Measurements from ENCODE around the gene TMTC1.

The TMTC1 gene

DNA sequence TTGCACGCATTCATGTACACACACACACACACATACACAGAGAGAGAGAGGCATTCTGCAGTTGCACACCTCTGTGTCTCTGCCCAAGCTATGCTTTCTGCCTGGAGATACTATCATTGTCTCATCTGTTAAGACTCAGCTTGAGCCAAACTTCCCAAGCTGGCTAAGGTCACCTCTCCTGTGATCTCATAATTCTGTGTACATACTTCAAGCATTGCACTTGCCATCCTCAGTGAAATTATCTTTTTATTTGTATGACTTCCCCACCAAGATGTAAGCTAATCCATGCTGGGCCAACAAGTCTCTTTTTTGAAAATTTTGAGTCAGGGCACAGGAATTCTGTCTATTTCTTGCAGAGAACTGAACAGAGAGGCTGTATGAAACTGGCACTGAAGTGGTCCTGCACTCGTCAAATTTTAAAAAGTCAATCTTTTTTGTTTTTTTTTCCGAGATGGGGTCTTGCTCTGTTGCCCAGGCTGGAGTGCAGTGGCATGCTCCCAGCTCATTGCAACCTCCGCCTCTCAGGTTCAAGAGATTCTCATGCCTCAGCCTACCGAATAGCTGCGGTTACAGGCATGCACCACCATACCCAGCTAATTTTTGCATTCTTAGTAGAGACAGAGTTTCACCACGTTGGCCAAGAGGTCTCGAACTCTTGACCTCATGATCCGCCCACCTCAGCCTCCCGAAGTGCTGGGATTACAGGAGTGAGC lies 44.3 kb downstream of the TMTC1 start:
- DNase-seq (ENCODE audit: low spot score) = no peak

GRCh38 chr12:29738365-29738764 lies 45.4 kb downstream of the TMTC1 start:
- DNase-seq (ENCODE audit: low spot score) = no peak

GRCh38 chr12:29737644-29738043 lies 46.1 kb downstream of the TMTC1 start:
- no peak for DNase-seq (ENCODE audit: low spot score)

GRCh38 chr12:29735604-29736003 lies 48.1 kb downstream of the TMTC1 start:
- no peak for DNase-seq (ENCODE audit: low spot score)

GRCh38 chr12:29734734-29735133 lies 49.0 kb downstream of the TMTC1 start:
- no peak for DNase-seq (ENCODE audit: low spot score)

- DNase-seq (ENCODE audit: low spot score) = no peak
Measured at GRCh38 chr12:29734305-29734704, 49.4 kb downstream of the TMTC1 start.

DNA sequence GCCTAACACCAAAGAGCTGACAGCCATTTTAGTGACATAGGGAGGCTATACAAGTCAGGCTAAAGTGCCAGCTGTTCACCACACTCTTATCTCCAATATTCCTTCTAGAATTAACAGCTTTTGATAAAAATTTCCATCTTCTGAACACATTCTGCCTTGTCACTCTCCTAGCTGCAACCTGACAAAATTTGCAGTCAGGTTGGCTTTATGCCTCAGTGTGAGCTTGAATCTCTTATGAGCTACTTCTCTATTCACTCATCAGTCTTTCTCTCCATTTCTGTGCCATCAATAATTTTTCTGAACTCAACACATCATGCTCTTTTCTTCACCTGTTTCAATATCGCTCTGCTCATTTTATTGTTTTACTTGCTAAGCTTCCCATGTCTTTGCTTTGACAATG lies 50.2 kb downstream of the TMTC1 start:
- no peak for DNase-seq (ENCODE audit: low spot score)

DNA sequence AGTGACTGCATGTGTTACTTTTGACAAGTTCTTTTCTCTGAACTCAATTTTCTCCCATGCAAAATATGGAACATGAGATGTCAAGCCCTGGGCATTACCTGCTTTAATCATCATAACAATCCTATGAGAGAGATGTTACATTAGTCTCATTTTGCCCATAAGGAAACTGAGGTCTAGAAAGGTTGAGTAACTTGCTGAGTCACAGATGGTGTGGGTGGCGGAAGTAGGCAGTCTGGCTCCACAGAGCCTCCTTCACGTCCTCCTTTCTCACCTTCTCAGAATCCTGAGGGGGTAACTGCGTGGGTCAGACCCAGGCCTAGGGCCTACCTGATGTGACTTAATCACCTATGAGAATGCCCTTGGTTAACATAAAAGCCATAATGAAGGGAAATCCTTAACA lies 50.7 kb downstream of the TMTC1 start:
- DNase-seq (ENCODE audit: low spot score) = no peak

DNA sequence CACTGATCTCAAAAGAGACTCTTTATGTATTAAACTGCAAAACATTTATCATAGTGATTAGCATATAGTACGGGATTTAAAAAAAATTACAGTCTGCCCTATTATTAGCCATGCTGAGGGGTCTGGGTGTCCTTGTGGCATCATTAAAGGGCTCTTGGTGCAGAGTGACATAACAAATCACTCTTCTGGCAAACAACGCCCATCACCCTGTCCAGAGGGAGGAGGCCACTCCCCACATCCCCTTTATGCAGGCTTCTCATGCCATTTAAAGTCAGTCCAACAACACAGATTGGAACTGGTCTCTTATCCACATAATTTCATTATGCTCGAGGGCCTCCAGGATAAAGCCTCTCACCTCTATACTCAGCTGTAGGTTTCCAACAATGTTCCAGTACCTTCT lies 51.1 kb downstream of the TMTC1 start:
- DNase-seq (ENCODE audit: low spot score) = no peak

GRCh38 chr12:29732191-29732590 lies 51.6 kb downstream of the TMTC1 start:
- DNase-seq (ENCODE audit: low spot score) = no peak

GRCh38 chr12:29731591-29731990 lies 52.2 kb downstream of the TMTC1 start:
- DNase-seq (ENCODE audit: low spot score) = no peak

GRCh38 chr12:29730481-29730880 lies 53.3 kb downstream of the TMTC1 start:
- DNase-seq (ENCODE audit: low spot score) = no peak

GRCh38 chr12:29728030-29728429 lies 55.7 kb downstream of the TMTC1 start:
- no peak for DNase-seq (ENCODE audit: low spot score)

DNA sequence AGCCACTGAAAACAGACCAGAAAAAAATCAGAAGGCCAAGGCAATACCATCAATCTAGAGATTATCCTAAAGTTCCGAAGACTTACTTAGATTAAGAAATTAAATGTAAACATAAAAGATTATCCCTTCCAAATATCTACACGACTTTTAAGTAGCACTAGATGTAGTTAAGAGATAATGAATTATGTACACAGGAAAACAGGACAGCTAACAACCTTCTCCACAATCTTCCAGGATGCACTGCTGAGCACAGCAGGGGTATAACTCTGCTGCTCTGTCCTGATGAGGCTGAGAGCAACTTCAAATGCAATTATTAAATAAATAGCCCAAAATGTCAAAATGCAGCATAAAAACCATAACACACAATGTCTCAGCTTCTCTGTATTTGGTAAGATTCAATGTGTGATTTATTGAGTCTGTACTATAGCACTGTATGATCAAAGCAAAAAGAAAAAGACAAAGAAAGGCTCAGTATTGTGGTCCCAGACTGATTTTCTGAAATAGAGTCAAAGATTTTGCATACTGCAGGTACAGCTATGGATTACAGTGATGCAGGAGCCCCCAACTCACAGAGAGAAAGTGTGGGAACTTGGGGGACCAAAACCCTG lies 56.9 kb downstream of the TMTC1 start:
- no peak for DNase-seq (ENCODE audit: low spot score)

DNA sequence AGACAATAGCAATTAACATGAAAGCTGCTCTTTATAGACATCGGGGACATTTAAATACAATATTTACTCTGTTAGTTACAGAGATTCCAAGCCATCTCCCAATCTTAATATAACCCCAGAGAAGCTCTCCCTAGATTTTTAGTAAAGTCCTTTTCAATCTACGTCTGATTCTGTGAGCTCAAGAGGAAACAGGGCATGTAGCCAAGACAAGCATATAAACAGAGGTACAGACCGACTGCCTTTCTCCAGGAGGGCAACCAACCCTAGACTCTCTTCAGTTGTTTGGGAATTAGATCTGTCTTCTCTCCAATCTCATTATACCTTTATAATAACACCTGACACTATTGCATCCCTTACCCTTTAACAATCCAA lies 57.4 kb downstream of the TMTC1 start:
- DNase-seq (ENCODE audit: low spot score) = no peak

- DNase-seq (ENCODE audit: low spot score) = no peak
Measured at GRCh38 chr12:29725587-29726320, 58.0 kb downstream of the TMTC1 start.

DNA sequence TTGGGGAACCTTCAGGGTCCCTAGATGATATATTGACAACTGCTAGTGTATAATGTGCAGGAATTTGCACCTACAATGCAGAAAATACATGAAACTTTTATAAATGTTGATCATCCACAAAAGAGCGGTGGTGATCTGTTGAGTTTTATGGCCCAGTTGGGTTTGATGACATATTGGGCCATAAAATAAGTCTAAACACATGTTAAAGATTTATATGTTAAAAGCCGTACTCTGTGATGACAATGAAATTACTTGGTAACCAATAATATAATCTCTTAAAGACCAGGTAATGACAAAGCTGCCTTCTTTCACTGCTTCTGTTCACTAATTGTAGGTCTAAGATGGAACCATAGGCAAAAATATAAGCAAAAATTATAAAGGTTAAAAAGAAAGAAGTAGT lies 61.6 kb downstream of the TMTC1 start:
- DNase-seq (ENCODE audit: low spot score) = no peak

GRCh38 chr12:29719381-29719780 lies 64.4 kb downstream of the TMTC1 start:
- DNase-seq (ENCODE audit: low spot score) = no peak

GRCh38 chr12:29717540-29718100 lies 66.1 kb downstream of the TMTC1 start:
- no peak for DNase-seq (ENCODE audit: low spot score)

DNA sequence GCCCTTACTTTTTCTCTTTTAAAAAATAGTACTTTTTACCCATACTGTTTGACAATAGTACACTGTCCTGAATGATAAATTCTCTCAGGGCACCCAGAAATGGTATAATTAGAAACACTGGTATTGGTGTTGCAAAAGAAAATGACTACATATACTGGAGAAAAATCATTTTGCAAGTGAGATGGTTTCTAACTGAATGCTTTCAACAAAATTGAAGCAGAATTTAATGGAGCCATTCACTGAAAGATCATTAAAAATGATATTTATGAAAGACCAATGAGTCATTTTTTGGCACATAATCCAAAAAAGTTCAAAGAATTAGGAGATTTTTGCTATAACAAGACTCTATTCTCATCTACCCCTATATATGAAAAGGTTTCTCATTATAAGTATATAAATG lies 68.8 kb downstream of the TMTC1 start:
- DNase-seq (ENCODE audit: low spot score) = no peak

DNA sequence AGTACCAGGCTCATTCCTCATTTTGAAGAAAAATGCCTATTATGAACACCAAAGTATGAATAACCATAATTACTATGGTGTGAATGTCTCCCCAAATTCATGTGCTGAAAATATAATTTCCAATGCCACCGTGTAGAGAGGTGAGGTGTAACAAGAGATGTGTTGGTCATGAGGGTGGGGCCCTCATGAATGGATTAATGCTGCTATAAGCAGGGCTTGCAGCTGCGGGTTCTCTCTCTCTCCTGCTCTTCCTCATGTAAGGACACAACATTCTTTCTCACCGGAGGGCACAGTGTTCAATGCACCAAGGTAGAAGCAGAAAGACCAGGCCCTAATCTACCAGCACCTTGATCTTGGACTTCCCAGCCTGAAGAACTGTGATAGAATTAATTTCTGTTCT lies 70.0 kb downstream of the TMTC1 start:
- DNase-seq (ENCODE audit: low spot score) = no peak

GRCh38 chr12:29711381-29711780 lies 72.4 kb downstream of the TMTC1 start:
- DNase-seq (ENCODE audit: low spot score) = no peak

GRCh38 chr12:29710104-29710503 lies 73.6 kb downstream of the TMTC1 start:
- DNase-seq (ENCODE audit: low spot score) = peak; percentile 74

Measured in left forelimb (tissue), 1 donor.